HG02885 (cell line): ENCODE results near the gene POLG2.

Source experiments
- ATAC-seq: cut with Tn5 transposase; IDR thresholded peaks from one replicate; pipeline ENCODE4 v1.9.1; 2021; ENCODE audit warnings: mild to moderate bottlenecking; ENCODE audit not compliant: unreplicated experiment, poor library complexity

POLG2 gene

DNA sequence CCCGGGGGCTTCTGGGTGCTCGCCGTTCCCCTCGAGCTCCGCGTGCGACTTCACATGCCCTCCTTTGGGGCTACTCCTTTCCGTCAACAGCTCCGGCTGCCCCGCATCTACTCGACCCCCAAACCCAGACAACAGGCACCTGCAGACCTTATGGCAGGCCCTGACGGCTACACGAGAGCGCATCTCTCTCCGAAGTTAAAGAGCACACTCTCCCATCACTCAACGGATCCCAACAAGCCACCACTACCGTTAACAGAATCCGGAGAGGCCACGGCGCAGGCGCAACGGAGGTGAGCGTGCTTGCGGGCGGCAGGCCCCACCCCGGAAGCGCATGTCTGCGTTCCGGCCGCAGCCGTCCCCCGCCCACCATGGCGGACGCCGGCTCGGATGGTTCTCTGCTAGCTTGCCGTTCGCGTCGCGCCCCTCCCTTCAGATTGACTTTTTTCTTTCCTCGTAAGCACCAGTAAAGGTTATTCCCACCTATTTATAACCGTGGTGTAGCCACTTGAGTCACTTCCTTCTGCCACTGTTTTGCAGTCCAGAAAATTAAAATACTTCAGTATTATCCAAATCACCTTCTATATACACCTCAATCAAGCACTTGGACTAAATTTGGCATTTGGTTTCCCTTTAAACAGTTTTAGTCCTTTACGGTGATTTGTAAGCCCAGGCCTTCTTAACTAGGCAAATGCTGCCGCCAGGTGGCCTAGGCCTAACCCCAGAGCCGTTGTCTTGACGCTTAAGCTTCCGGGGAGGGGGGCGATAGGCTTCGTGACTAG is at the start of gene POLG2:
POLG2 (minus strand) TSS at position 269 of the 779 bp plus-strand sequence; CDS start at position 183, 86 bp downstream.
- ATAC-seq, result peak; percentile 88

DNA sequence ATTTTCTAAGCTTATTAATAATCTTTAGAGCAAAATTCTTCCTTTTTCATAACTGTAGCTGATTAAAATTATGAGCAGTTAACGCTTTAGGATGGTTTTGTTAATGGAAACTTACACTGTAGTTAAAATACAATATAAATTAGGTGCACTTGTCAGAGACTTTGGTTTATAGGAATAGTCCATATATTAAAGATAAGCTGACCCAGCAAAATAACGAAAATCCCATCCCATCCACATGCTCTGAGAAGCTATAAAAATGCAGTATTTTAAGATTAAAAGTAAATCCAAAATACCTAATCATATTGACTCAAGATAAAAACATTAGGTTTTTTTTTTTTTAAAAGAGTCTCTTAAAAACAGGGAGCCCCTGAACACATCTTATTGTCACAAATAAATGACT is 47.9 kb upstream of the POLG2 start:
- no peak for ATAC-seq

DNA sequence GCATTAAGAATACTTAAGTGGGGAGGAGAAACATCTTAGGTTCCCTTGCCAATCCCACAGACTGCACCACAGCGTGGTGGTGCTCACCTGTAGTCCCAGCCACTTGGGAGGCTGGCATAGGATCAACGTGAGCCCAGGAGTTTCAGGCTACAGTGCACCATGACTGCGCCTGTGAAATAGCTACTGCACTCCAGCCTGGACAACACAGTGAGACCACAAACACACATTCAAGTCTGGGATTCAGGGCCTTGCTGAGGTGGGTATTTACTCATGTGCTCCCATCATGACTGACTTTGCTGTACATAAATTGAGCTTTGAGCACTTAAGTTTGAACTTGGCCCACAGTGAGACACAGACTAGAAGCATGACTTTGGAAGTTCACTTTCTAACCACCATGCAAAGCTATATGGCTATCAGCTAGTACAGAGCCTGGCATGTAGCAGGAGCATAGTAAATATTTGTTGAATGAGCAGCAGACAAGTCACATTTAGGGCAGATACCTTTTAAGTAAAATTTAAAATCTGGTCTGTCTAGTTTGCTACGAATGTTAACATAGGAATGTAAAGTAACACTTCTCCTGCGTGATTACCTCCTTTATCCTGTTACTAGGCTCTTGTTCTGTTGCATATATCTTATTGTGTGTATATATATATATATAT is 43.4 kb upstream of the POLG2 start:
- no peak for ATAC-seq

DNA sequence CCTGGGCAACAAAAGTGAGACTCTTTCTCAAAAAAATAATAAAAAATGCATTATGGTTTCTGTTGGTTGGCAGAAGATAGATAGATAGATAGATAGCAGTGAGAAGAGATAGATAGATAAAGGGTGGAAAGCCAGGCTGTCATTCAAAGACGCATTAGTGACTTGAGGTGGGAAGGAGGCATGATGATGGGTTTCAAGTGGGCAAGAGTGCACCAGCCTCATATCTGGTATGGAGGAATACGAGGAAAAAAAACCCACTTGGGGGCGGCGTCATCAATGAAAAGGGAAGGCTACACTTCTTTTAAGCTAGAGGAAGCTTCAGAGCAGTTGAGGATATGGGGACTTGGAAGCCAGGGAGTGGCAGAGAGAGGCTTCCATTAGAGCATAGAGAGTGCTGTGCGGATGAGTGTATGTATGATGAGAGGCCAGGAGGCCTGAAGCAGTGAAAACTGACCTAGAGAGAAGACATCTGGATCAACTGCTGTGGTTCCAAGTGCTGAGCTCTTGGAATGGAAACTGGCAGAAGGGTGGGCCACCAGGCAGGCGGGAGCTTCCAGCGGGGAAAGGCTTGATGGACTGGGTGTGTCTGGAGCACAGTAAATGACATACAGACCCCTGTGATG is 41.8 kb upstream of the POLG2 start:
- no peak for ATAC-seq

DNA sequence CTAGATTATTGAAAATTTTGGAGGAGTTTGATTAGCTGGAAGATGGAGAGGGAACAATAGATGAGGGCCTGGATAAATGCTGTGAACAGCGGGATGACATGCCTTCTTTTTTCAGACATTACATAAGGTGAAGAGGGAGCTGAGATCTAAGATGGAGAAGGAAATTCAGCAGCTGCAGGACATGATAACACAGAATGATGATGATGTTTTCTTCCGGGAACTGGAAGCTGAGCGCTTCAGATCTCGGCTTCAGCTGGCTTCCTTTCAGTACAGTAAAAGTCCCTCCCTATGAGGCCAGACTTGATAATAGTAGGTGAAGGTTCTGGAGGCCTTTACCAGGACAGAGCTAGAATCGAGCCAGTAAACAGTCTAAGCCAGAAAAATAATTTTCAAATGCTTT is 40.6 kb upstream of the POLG2 start:
- ATAC-seq, result no peak

DNA sequence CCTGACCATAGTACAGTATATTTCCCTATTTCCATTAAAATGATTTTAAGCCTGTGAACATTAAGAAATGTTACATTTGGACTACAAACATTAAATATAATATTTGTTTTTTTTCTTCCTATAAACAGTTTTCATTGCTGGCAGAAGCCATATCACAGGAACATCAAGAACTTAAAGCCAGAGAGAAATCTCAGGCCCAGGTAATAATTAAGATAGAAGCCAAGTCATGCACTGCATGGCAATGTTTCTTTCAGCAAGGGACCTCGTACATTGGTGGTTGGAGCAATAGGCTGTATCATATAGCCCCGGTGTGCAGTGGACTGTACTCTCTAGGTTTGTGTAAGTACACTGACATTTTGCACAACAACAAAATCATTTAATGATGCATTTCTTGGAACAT is 40.1 kb upstream of the POLG2 start:
- ATAC-seq, result no peak

DNA sequence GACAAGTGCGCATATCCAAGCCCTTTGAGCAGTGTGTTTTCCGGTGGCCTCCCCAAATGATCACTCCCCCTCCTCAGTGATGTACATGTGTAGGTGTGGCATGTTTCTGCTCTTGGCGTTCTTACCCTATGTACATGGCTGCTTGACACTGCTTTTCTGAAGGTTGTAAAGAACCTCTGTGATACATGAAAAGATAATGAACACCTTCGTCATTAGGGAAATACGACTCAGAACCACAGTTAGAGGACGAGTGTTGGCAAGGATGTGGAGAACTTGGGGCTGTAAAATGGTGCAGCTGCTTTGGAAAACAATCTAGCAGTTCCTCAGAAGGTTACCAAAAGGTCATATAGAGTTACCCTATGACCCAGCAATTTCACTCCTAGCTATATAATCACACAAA is 38.5 kb upstream of the POLG2 start:
- no peak for ATAC-seq

DNA sequence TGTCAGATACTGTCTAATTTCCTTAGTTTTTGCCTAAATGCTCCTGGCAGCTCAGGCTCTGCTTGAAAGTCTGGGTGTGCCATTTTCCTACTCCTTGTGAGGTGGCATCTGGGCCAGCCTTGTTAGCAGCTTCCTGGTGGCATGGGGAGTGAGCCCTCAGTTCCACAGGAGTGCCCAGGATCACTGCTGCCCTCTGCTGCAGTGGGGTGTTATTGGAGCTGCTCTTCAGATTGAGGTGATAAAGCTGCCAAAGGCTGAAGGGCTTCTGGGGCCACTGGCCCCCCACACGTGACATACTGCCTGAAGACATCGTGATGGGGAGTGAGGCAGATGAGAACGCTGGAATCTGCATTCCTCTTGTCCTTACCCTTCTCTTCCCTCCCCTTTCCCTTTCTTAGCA is 37.3 kb upstream of the POLG2 start:
- no peak for ATAC-seq

DNA sequence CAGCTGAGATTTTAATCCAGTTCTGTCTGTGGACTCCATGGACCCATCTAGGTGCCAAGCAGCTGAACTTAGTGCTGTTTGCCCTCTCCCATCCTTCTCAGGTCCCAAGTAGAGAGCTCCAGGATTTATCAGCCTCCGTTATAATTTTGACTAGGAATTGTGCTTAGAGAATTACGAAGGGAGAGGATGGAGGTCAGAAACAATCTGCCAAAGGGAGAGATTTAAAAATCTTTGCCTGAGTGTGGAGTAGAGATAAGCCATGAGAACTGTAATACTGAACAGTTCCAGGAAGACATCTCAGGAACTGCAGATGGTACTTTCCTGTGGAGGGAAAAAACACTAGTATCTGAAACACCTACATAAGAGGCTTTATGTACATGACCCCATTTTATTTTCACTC is 36.9 kb upstream of the POLG2 start:
- ATAC-seq, result no peak

DNA sequence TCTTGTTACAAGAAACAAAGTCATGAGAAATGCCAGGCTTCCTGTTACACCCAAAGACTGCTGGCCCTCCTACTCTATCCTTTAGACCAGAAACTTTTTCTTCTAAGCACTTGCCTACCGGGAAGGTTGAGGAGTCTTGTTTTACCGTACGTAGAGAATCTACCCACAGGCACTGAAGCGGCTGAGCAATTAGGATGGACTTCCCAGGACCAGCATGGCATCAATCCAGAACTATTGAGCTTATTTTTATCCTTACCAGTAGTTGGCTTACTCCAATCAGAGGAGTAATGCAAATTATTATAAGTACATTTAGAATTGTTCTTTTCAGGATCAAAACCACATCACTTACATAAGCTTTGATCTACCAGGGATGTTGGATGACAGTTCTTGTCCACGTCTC is 35.6 kb upstream of the POLG2 start:
- no peak for ATAC-seq

DNA sequence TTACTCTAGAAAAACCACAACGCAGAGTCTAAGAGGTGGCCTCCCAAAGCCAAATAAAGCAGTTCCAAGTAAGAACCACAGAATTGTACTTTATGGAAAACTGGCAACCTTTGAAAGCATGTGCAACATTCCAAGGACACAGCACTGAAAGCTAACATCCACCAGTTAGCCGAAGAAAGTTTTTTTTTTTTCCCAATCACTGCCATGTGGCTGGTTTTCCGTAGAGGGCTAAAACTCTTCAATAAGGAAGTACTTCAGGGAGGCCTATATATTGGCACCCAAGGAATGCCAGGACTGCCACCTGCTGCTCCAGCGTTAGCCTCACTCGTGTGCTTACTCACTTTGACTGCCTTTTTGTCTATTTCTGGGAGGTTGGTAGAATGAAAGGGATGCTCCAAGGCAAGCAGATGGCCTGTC is 35.1 kb upstream of the POLG2 start:
- no peak for ATAC-seq

DNA sequence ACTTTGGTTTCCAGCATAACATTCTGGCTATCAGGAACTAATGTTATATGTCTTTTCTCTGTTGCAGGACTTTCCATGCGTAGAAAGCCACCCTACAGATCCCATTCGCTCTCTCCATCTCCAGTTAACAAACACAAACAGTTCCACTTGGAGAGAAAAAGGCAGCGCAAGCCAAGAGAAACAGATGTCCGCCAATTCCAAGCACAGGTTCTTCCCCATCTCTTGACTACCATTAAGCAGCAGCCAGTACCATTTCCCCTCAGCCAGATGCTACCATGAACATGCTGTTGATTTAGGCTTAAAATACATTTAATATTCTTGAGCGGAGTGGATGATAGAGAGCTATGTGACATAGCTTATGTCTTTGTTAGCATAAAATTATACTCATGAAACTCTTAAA is 32.4 kb upstream of the POLG2 start:
- no peak for ATAC-seq

DNA sequence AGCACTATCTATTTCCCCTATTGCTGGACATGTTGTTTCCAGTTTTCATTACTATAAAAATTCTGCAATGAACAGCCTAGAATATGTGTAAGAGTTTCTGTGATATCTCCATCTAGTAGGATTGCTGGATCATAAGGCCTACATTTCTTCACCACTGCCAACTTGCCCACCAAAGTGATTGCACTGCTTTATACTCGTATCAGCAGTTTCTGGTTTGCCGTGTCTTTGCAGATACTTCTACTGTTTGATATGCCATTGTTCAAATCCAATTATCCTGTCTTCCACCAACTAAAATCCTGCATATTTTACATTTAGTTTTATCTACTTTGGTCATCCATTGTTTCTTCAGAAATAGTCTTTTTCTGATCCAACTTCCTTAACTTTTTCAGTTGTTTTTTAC is 31.1 kb upstream of the POLG2 start:
- no peak for ATAC-seq

DNA sequence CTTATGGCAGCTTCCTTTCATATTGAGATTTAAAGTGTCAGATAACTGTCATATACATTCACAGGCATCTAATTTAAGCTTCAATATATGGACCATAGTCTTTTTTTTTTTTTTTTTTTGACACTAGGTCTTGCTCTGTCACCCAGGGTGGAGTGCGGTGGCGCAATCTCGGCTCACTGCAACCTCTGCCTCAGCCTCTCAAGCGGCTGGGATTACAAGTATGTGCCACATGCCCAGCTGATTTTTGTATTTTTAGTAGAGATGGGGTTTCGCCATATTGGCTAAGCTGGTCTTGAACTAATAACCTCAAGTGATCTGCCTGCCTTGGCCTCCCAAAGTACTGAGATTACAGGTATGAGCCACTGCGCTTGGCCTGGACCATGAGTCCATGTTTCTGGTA is 23.5 kb upstream of the POLG2 start:
- ATAC-seq, result no peak

DNA sequence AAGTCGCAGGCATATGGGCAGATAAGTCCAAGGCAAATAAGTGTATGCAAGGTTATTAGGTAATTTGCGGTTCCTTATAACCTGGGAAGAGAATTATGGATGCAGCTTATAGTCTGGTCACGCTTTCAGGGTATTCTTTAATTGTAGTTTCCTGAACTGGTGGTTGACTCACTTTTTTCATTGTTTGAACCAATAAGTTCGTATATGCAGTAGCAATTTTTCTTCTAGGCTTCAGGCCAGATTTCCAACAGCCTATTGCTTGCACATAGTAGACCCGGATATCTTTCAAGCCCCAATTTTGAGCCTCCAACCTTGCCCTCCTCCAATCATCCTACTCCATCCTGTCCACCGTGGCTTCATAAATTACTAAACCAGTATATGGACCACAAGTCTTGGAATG is 22.7 kb upstream of the POLG2 start:
- no peak for ATAC-seq

DNA sequence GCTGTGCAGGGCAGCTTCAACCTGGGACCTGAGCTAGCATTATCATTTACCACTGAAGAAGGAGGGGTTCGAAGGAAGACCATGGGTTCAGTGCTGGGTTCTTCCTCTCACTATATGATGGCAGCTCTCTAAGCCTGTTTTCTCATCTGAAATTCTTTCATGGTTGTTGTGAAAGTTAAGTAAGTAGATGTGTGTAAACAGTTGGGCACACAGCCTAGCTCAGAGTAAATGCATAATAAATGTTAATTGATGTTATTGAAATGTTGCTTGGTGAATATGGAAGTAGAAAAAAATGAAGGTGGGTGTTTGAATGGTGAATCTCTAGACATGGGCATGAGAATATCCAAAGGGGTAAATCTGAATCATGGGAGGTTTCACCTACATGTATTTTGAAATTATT is 19.0 kb upstream of the POLG2 start:
- ATAC-seq, result no peak

DNA sequence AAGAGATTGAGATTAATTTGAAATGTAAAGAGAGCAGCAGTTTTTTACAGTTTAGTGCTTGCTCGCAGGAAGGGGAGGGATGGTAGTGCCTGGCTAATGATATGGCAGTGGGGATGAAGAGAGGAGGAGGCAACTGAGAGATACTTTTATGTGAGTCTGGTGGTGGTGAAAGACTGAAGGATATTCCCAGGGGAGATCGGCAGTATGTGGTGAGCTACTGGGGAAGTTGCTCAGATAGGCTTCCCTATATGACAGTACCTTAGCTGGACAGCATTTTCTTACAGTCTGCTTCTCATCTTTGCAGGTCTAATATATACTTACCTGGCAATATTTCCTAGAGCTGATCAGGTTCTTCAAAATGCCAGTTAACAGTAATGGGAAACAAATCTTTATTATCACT is 18.6 kb upstream of the POLG2 start:
- ATAC-seq, result no peak

DNA sequence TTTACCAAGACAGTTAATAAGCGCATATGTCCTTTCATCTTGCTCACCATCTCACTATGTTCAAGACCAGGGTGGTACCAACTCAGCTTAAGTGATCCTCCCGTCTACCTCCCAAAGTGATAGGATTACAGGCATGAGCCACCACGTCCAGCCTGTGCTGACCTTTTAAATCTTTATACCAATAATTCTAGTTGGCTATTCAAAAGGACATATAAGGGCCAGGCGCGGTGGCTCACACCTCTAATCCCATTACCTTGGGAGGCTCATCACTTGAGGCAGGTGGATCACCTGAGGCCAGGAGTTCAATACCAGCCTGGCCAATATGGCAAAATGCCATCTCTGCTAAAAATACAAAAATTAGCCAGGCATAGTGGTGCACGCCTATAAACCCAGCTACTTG is 12.3 kb upstream of the POLG2 start:
- ATAC-seq, result no peak

DNA sequence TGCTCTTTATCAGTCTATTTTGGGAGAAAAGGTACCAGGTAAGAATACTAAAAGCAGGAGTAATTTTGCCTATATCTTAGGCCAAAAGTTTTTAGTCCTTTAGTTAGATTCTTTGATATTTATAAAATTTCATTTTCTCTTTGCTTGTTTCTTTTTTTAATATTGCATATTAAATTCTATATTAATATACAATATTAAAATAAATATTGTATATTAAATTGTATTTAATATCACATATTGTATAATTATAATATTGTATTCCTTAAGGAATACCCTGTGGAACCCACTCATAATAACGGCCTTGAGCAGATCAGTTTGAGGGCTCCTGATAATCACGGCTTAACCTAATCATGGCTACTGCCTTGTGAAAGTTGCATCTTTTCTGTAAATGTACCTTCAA is 11.8 kb upstream of the POLG2 start:
- no peak for ATAC-seq

DNA sequence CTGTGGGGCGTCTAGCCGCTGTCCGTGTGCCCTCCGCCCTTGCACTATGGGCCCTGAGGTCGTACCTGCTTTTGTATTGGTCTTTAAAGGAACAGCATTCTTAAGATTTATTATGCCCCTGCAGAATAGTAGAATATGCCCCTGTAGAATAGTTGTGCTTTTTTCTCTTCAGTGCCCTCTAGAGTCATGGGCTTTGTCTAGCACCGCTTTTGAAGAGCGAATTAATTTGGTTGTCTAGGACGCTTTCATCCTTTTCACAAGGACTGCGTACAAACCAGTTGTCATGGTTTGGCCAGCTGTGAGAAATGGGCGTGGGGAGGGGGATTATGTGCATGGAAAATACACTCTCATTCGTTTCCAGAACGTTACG is 10.5 kb upstream of the POLG2 start:
- peak; percentile 14 for ATAC-seq

DNA sequence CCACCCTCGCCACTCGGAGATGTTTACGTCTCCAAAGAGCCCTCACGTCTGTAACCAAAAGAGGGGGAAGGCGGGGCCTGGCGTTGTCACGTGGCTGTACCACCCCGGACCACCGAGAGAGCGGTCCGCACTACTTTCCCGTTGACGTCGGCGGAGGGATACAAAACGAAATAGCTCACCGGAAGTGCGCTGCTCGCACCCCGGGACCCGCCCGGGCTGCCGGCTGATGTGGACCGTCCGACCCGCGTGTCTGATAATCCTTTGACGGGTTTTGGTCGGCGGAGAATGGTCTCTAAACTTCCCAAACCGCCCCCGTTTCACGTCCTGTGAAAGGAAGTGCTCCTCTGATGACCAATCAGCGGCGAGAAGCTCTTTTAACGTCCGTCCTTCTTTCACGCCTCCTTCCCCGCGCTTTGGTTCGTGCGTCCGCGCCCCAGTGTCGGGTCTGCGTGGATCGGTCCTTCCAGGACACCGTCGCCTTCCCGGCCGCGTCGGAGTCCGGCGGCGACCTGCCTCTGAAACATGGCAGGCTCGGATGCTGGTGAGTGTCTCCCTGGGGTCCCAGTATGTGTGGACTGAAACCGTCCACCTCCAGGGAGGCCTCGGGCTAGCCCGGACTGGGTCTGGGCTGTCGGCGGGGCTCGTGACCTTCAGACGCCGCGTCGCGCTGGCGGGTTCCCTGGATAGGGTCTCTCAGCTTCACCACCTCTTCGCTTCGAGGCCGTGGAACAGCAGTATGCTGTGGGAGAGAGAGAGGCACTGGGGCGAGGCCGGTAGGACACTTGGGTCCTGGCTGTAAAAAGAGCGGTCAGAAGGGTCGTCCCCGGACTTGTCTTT is 9.9 kb upstream of the POLG2 start, which contains the start of gene CEP95:
CEP95 (plus strand) TSS at position 402 of the 837 bp plus-strand sequence; CDS start at position 523, 121 bp downstream.
- peak; percentile 70 for ATAC-seq
